GM18519 (cell line): ENCODE results near the gene TTLL8.
"Not testable (repeated sequence)": the region's sequence is repeated elsewhere in the genome, so short reads cannot be mapped to it uniquely, and the experiment has no call there.

Experiments used
- ATAC-seq: cut with Tn5 transposase; IDR thresholded peaks from one replicate; pipeline ENCODE4 v1.9.1; 2021; ENCODE audit warnings: mild to moderate bottlenecking, moderate library complexity; ENCODE audit not compliant: unreplicated experiment, low FRiP score

Gene TTLL8

DNA sequence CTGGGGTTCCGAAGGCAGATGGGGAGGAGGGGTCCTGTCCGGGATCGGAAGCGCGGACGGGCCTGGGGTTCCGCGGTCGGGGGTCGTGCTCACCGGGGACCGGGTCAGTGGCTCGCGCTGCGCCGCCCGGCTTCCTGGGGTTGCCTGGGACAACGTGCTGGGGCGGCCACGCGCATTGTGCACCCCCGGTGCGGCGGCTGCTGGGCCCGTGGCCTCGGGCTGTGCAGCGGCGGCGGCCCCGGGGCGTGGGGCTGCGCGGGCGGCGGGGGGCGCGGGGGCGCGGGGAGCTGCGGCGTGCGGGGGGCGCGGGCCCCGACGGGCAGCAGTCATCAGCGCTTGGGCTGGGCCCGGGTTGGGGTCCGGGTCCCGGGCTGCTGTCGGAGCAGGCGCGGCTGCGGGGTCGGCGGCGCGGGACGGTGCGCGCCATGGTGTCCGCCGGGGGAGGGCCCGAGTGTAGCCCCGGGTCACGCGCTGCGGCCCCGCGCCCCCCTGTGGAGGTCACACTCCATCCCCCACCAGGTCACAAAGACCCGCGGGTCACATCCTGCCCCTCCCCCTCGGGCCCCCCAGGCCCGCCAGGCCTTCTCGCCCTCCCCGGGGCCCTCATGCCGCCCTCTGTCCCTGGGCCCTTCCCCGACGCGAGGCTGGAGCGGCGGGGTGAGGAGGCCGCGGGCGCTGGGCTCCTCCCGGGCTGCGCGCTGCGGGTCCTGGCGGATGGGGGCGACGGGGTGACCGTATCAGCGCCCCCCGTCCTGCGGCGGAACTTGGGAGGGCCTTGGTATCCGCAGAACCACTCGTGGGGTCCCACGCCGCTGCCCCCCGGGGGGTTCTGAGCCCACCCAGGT lies at the start of gene TTLL8:
TSS of gene TTLL8 (minus strand) at position 238 of the 845 bp plus-strand sequence.
- ATAC-seq = no peak

DNA sequence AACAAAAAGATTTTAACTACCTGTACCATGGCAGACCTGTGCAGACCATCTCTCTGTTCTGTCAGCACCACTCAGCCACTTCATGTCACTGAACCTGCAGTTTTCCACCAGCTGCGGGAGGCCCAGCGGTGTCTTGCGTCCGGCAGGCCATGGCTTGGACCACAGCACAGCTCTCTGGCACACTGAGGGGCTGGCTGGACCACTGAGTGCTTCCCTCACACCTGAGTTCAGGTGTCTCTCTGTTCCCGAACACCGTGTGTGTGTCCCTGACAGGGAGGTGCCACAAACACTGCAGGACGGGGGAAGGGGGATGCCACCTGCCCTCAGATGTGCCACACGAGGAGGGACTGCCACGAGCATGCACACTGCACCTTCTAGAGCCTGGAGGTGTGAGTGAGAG lies 49.4 kb upstream of the TTLL8 start:
- ATAC-seq = no peak

- no peak for ATAC-seq
These were observed 47.4 kb upstream of the TTLL8 start for GRCh38 chr22:50105208-50106100.

DNA sequence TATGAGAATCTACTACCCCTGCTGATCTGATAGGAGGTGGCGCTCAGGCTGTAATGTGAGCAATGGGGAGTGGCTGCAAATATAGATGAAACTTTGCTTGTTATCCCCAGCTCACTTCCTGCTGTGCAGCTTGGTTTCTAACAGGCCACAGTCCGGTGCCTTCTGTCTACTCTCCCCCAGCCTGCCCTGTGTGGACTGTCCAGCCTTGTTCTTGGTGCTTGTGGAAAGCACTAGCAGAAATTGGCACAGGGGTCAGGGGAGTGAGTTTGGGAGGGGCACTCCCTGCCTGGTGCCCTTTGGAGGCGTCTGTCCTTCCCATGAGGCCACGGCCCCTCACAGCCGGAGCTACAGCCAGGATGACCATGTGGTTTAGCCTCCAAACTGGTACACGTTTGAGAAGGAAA lies 46.0 kb upstream of the TTLL8 start:
- ATAC-seq = no peak

DNA sequence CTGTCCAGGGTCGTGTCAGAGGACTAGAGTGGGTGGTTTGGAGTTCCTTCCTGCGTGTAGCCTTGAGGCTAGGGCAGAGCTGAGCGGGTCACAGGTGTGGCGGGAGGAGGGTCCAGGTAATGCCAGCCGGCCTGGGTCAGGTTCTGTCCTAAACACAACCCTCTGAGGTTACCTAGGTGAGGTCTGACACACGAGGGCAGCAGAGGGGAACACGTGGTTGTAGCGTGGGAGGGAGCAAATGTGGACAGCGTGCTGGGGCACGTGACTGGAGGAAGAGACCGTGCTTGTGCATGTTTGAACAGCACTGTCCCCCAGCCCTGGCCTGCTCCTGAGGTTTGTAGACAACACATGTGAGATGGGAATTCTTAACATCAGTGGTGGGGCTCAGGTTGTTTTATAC lies 44.8 kb upstream of the TTLL8 start:
- no peak for ATAC-seq

GRCh38 chr22:50101870-50102565 lies 43.9 kb upstream of the TTLL8 start:
- ATAC-seq = no peak

DNA sequence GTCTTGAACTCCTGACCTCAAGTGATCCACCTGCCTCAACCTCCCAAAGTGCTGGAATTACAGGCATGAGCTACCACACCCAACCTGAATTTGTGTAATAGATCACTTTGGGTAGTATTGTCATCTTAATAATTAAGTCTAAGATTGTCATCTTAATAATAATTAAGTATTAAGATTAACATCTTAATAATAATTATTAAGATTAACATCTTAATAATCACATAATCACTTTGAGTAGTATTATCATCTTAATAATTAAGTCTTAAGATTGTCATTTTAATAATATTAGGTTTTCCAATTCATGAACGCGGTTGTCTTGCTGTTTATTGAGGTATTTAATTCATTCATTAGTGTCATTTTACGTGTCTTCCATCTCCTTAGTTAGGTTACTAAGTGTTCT lies 40.0 kb upstream of the TTLL8 start:
- no peak for ATAC-seq

- no peak for ATAC-seq
These were observed 34.2 kb upstream of the TTLL8 start for GRCh38 chr22:50092342-50092741.

DNA sequence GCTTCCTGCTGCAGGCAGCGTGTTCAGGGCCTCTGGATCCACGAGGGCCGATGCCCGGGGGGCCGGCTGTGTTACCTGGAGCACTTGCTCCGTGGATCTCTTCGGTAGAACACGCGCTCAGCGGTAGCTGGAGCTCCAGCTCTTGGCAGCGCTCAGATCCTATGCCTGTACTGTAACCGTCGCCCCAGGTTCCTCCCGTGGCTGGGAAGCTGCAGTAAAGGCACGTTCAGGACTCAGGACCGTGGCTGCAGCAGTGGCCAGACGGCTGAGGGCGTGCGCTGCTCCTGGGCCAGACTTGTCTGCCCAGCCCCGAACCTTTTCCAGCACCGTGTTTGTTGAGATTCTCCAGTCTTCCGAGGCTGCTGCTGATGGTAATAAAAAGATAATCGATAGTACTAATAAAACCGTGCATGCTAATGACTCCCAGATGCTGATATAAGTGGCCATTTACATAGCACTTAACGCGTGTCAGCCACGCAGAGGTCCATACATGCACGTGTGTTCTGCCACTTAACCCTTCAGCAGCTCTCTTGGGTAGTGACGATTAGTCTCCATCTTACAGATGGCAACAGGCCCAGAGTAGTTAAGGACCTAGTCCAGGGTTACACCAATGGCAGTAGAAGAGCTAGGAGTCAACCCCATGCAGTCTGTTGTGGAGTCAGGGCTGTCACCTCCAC lies 33.1 kb upstream of the TTLL8 start:
- ATAC-seq = no peak

- ATAC-seq = no peak
These were observed 32.3 kb upstream of the TTLL8 start for GRCh38 chr22:50090412-50090714.

DNA sequence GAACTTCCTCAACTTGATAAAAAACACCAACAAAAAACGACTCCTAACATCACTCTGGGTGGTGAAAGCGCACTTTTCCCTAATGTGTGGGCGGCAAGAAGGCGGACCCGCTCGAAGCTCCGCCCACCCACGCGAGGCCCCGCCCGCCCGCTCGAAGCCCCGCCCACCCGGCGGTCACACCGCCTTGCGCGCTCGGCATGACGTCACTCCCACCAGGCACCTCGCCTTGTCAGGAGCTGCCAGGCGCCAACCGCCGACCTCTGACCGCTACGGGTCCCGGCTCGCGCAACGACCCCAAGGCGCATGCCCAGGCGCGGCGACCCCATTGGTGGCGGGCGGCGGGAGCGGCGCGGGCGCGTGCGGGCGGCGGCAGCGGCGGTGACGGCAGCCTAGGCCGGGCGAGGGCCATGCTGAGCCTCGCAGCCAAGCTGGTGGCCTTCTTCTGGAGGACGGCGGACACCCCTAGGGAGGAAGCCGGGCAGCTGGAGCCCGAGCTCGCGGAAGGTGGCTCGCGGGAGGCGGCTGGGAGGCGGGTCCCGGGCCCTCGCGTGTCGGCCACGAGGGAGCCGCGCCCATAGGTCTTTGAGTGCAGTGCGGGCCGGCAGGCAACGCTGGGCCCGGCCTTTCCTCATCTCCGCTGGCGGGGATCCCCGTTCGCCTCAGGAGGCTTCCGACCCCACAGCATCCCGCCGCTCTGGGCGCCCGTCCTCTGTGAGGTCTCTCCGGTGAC lies 31.7 kb upstream of the TTLL8 start, which contains the start of gene MOV10L1:
TSS of gene MOV10L1 (plus strand) at position 325 of the 730 bp plus-strand sequence. CDS start at position 408, 83 bp downstream.
- no peak for ATAC-seq

DNA sequence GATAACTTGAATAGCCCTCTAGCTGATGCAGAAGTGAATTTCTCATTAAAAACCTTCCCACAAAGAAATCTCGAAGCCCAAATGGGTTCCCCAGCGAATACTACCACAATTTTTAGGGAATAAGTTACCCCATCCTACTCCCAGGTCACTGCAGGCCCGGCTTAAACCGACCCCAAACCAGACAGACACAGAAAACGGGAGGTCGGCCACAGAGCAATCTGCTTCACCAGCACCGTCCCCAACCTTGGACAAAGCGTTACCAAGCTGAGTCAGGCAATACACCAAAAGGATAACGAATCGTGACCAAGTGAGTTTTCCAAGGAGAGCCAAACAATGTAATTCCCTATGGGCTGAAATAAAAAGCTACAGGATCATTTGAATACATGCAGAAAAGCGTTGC lies 31.1 kb upstream of the TTLL8 start:
- no peak for ATAC-seq

GRCh38 chr22:50088096-50088495 lies 30.0 kb upstream of the TTLL8 start:
- ATAC-seq = no peak

GRCh38 chr22:50087646-50088045 lies 29.5 kb upstream of the TTLL8 start:
- no peak for ATAC-seq

DNA sequence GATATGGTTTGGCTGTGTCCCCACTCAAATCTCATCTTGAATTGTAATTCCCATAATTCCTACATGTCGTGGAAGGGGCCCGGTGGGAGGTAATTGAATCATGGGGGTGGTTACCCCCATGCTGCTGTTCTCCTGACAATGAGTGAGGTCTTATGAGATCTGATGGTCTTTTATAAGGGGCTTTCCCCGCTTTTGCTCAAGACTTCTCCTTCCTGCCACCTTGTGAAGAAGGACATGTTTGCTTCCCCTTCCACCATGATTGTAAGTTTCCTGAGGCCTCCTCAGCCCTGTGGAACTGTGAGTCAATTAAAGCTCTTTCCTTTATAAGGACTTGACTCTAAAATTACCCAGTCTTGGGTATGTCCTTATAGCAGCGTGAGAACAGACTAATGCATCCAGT lies 28.9 kb upstream of the TTLL8 start:
- ATAC-seq = not testable (repeated sequence)

DNA sequence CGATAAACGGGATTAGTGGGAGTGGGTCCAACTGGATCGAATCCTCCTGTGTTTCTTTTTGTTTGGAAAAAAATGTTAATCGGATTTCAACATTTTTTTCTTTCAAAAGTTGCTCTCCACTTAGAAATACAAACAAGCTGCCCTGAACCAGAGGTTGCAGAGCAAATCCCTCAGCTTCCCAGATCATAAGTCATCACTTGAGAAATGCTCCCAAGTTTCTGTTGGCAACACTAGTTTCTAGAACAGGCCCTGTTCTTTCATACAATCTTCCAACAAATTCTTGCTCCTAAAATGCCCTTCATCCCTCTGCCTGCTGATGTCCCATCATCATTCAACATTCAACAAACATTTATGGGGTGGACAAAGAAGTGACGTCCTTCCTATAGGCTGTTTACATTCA lies 28.4 kb upstream of the TTLL8 start:
- ATAC-seq = no peak

DNA sequence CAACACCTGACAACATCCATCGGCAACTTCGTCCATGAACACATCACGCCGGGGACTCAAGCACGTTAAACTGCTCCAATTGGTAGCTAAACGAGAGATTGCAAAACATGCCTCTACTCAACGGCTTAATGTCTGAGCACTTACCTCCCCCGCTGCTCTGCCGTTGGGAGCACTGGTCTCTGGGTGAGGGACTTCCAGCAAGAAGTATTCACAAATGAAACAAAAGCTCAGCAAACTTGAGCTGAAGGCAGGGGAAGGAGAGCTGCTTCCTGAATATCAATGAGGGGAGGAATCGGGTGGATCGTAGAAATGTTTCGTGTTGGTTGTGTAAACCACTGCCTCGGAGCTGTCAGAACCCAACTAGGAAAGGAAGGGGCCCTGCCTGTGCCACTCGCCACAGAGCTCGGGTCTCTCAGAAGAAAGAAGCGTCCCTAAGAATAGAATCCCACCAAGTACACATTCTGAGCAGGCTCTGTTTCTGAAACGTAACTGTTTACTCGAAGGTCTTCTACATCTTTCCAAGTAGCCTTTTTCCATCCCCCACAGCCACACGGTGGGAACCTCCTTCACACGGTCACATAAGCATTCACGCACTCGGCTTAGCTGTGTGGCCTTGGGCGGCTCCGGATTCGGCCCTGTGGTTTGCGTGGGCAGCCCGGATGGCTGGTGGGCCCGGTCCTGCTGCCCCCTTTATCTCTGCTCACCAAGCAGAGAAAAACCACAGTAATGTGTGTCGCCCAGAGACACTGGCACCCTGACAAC lies 27.3 kb upstream of the TTLL8 start, which contains the start of gene MLC1:
TSS of gene MLC1 (minus strand) at position 216 of the 762 bp plus-strand sequence. CDS start 524 bp downstream, outside the sequence.
- ATAC-seq = no peak

DNA sequence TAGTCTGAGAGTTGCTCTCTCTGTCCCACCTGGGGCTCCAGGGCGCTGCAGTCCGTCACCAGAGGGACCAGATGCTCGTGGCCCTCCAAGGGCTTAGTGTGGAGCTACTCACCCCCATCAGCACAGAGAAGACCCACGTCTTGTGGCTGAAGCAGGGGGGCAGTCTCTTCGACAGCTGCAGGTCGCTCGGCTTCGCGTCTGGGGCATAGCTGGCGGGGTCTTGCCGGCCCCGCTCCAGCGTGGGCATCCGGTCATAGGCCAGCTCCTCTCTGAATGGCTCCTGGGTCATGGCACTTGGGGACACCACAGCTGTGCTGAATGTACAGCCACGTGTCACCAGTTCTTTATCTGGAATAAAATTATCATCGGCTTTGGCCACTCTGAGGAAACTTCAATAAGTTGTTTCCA lies 26.5 kb upstream of the TTLL8 start:
- no peak for ATAC-seq

DNA sequence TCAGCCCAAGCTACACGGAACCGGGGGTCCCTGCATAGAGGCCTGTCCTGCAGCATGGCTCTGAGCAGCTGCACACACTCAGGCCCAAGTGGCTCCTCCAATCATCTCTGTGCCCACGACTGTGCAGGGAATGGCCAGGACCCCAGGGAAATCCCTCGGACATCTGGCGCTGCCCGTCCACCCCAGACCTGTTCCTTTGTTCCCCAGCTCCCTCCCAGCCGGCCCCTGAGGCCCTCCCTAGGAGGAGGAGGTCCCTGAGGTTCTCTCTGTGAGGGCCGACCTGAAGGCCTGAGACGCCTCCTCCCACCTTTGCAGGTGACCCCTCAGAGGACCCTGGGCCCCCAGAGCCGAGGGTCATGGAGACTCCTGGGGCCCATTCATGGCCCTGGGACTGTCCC lies 26.0 kb upstream of the TTLL8 start:
- ATAC-seq = no peak
